ENCODE measurements around the gene RASGEF1C.

The RASGEF1C gene

DNA sequence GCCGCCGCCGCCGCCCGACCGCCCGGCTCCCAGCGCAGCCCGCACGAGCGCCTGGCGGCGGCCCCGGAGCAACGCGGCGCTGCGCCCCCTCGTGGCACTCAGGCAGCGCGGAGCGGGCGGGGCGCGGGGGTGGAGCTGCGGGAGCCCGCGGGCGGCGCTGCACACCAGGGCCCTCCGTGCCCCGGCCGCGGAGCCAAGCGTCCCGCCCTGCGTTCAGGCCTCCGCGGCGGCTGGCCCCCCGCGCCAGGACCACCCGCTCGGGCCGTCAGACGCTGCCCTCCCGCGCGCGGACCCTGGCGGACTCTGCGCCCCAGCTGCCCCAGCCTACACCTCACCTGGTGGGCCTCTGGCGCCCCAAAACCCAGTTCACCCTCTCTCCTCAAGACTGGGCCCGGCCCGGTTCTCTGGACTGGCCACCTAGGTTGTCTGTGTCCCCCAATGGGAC is at the start of gene RASGEF1C:
TSS of gene RASGEF1C (minus strand) at position 75 of the 445 bp plus-strand sequence. CDS start 71,159 bp downstream, outside the sequence.
- peak; percentile 79 for DNase-seq

DNA sequence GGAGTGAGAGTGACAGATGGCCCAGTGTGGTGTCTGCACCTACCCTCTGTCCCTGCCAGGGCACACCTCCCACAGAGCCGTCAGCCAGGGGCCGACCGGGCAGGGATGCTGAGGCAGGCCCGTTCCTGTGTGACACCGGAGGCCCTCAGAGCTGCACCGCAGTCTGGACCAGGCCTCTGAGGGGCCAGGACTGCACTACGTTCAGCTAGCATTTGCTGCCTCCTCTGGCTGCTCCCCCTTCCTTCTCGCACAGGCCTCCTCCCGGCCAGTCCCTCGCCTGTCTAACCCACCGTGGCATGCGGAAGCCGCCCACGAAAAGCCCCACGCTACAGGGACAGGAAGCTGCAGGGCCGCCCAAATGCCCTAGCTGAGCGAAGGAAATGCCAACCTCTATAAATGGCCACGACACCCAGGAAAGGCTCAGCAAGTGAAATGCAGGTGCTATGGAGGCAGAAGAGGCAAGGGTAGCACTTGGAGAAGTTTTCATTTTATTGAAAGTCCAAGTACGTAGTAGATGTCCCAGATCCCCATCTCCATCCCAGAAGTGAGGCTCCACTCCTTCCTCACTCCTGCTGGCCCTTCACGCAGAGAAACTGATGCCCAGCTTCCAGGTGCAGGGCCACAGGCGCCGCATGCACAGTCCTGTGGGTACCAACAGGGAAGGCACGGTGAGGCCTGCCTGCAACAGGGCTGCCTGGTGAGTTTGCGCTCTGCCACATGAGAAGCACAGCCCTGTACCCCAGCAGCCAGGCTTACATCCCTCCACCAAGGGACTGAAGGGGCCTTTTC is 44.2 kb upstream of the RASGEF1C start:
- no peak for DNase-seq

DNA sequence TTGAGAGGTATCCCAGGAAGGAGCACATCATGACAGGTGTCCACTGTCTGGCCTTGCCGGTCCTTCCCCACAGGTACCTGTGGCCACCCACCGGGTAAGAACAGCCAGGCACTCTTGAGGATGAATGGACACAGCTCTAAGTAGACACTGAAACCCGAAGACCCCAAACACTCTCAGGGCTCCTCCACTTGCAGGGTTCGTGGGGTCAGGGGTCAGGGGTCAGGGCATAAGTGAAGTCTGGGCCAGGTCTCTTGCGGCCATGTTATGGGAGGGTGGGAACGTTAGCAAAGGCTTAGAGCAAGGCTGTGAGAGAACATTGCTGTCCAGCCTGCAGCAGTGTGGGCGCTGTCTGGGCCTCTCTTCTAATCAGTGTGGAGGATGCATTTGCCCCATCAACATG is 42.9 kb upstream of the RASGEF1C start:
- DNase-seq, result no peak

DNA sequence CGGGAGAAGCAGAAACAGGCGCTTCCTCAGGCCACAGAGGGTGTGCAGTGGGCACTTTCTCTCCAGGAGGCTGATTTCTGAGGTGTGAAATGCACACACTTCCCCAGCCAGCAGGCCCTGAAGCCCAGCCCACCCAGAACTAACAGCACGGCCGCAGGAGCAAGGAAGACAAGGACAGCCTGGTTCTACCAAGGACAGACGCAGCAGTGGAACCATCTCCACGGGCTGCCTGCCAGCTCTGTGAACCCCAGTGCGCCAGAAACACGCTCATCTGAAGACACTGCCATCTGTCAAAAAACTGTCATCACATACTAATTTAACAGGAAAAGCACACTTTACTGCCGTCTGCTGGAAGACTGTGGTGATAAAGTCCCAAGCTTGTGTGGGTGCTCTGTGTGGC is 42.1 kb upstream of the RASGEF1C start:
- no peak for DNase-seq

DNA sequence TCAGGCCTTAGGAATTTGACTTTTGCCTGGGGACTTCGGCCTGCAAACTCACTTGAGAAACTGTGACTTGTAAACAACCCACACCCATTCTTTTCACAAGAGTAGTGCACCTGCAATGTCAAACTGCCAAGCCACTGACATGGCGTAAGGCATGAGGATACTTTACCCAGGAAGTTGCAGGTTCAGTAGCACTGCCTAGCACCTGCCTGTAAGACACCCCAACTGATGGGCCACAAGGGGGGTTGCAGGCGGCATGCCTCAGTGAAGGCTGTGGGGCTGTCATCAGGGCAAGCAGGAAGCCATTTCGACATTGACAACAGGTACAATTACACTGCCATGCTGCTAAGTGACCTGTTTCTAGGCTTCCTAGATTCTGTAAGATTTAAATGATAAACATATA is 41.3 kb upstream of the RASGEF1C start:
- no peak for DNase-seq

DNA sequence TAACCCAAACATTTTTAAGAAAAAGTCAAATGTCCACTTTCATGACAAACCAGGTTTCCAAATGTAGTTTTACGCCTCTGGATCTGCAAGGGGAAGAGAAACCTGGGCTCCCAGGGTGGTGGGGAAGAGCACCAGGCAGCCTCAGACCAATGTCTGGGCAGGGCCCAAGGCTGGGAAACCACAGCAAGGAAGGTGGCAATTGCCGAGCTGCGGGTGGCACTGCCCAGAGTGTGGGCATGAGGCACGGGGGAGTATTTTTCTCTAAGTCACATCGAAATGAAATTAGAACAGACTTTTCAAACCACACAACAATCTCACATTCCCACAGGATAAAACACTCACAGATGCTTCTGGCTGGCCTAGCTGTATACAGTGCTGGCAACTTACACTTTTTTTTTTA is 32.6 kb upstream of the RASGEF1C start:
- DNase-seq, result no peak

DNA sequence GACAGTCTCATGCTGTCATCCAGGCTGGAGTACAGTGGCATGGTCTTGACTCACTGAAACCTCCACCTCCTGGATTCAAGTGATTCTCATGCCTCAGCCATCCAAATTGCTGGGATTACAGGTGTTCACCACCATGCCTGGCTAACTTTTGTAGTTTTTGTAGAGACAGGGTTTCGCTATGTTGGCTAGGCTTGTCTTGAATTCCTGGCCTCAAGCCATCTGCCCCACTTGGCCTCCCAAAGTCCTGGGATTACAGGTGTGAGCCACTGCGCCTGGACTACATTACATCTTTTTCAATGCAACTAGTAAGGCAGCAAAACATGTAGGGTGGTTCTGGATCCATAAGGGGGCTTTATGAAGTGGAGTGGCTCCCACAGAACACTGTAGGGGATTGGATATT is 29.6 kb upstream of the RASGEF1C start:
- DNase-seq, result no peak

DNA sequence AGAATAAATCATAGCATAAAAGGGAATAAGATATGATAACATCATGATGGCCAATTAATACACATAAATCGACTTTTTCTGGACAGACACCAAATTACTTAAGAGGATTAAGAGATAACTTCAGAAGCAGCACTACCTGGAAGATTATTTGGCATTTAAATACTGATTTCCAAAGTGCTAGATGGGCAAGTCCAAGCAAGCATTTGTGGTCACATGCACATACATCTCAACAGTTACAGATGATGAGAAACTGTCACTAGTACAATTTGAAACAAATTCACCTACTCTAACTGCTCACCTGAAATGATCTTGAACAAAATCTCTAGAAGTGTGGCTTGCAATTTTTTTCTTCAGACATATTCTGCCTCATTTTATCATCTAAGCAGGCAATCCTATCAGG is 26.8 kb upstream of the RASGEF1C start:
- DNase-seq, result no peak

DNA sequence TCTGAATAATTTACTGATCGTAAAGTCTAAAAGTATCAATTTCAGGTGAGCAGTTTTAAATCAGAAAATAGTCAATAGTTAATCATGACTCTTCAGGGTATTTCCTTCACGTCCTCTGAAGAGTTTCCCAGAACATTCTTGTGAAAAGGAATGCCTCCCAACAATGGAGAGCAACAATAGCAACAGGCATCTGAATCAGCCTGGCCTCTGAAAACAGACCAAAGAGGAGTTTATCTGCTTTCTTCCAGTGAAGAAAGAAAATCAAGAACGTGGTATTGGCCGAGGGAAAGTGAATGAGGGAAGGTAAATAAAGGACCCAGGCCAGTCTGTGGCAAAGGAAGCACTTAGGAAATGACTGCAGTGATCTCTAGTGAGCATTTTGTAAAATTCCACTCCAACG is 26.1 kb upstream of the RASGEF1C start:
- DNase-seq, result no peak

DNA sequence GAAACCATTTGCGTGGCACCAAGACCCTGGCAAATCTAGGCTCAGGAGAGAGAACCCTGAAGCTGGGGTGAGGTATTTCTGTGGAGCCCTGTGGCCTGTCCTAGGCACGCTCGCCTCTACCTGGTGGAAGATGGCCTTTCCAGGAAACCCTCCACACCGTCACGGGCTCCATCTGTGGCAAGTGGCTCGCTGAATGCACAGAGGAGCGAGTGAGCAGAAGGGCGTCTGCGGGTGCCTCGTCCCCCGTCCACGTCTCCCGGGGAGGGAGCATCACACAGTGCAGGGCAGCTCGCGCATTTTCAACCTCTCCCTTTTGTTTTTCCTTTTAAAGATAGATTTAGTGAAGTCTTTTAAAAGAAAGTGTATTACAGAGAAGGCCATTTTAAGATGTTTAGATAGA is 25.3 kb upstream of the RASGEF1C start:
- no peak for DNase-seq

DNA sequence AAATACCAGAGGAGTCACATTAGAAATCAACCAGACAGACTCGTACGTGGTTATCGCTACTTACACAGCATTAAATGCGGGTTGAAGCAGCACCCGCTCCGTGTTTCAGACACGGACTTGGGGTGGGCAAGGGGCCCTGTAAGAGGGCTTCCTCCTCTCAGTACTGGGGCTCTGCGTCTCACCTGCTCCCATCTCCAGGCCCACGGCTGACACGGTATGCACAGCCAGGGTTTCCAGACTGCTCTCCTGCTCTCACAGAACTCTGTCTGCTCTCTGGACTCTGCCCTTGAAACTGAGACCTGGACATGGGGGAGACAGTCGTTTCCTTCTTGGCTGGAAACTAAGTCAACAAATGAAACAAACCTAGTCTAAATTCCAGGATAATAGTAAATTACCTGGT is 24.7 kb upstream of the RASGEF1C start:
- DNase-seq, result no peak

DNA sequence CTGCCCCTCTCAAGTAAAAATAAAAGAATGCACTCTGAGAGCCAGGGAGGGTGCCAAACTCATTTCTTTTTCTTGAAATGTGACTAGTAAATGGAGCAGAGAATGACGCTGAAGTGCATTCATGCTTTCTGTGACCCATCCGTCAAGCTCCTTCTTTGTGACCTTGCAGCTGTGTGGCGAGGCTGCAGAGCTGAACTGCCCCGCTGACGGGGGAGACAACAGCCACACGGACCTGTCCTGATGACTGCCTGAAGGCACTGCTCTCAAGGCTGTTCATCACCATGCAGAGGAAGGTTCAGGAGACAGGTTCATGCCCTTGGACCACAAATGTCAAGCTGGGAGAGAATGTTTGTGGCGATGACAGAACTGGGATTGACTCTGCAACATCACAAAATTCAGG is 21.0 kb upstream of the RASGEF1C start:
- no peak for DNase-seq

DNA sequence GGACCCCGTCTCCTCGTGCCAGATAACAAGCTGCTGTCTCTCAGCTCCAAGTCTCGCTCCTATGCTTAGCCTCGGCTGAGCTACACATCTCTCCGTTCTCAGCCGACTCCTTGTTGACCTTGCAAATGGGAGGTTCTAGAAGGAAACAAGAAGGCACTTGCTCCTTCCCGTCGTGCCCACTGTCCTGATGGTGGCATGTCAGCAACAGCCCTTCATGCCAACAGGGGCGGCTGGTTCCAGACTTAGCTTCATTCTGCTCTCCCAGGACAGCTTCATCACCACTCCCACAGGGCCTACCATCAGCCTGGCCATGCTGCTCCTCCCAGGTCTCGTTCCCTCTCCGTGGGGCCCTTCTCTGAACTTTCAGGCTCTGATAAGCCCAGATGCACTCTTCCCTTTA is 13.0 kb upstream of the RASGEF1C start:
- DNase-seq, result no peak

DNA sequence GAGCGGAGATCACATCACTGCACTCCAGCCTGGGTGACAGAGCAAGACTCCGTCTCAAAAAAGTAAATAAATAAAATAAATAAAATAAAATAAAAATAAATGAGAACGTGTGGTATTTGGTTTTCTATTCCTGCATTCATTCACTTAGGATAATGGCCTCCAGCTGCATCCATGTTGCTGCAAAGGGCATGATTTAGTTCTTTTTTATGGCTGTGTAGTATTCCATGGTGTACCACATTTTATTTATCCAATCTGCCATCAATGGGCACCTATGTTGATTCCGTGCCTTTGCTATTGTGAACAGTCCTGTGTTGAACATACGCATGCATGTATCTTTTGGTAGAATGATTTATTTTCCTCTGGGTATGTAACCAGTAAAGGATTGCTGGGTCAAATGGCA is 8.8 kb upstream of the RASGEF1C start:
- no peak for DNase-seq

DNA sequence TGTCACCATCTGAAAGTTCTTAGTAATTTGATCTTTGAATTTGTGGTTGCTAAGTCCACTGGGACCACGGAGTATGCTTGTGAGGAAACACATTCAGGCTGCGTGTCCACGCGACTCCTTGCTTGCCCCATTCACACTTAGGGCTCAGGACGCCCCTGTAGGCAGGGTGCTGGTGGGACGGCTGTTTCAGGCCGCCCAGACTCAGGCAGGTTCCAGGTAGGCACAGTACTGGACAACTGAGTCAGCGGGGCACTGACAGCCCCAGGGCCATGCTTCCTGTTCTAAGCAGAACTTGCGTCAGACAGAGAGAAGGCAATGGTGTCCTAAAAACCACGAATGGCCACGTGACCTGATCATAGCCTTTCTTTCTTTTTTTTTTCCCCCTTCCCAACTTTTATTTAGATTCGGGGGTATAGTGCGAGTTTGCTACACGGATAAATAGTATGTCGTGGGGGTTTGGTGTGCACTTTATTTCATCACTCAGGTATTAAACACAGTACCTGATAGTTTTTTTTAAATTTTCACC is 7.7 kb upstream of the RASGEF1C start:
- DNase-seq, result no peak

DNA sequence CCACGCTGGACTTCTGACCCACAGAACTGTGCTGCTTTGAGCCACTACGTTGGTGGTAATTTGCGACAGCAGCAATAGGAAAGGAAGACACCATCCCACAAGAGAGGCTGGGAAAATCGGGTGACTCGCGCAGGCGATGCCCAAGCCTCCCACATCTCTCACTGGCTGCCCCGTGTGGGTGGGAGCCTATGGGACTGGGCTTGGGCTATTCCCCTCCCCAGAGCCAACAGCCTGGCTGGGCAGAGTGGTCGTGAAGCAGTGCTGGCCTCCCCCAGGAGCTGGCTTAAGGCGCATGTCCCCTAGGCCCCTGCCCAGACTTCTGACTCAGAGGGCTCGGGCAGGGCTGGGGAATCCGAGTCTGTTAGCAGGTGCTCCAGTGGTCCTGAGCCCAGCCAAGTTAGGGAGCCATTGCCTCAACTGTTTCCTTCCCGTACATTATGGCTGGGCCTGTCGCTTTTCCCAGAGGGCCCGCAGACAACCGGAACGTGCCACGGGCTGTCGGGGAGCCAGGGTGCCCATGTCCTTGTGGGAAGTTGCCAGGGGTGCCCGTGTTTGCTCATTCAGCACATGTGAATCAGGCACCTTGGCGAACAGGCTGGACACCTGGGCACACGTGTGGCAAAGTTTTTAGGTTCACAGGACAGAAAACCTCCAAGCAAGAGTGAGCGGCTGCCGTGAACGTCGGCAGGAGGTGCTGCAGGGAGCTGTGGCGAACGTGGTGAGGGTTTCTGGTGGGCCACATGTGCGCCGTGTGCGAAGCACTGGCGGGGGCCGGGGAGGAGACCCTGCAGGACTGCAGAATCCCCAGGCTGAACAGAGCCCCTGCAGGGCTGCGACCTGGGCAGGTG is 7.0 kb upstream of the RASGEF1C start:
- no peak for DNase-seq

DNA sequence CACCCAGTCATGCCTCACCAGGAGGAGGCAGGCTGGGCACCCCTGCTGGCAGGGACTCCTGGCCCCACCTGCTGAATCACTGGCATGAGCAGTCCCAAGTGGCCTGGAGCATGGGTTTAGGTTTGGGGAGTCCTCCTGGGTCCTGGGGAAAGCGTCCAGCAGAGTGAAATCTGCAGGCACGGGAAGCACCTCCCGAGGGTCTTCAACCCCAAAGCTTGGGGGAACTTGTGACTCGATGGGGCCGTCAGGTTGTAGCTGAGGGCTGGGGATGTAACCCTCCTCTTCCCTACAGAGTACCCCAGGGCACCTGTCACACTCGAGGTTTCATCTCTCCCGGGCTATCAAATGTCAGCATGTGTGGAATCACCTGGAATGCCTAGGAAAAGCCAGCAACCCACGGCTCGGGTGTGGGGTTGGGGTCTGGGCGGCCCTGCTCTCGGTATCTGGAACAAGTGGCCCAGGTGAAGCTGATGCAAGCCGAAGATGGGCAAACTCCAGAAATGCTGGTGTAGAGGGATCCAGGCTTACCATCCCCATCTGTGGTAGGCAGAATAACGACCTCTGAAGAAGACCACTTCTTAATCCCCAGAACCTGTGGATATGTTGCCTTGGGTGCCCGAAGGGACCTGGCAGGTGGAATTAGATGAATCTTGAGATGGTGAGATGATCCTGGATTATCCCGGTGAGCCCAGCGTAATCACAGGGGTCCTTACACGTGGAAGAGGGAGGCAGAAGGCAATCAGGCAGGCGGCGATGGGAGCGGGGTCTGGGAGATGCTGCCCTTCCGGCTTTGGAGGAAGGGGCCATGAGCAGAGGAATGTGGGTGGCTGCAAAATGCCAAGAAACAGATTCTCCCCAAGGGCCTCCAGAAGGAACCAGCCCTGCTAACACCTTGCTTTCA is 6.1 kb upstream of the RASGEF1C start:
- DNase-seq, result no peak

DNA sequence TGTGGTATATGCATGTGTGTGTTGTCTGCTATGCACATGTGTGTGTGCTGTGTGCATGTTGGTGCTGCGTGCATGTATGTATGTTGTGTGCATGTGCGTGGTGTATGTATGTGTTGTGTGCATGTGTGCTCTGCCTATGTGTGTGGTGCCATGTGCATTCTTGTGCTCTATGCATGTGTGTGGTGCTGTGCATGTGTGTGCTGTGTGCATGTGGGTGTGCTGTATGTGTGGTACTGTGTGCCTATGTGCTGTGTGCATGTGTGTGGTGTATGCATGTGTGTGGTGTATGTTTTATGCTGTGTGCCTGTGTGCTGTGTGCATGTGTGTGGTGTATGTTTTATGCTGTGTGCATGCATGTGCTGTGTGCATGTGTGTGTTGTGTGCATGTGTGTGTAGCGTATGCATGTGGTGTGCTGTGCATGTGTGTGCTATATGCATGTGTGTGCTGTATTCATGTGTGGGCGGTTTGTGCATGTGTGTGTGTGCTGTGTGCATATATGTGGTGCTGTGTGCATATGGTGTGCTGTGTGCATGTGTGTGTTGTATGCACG is 4.7 kb upstream of the RASGEF1C start:
- no peak for DNase-seq

DNA sequence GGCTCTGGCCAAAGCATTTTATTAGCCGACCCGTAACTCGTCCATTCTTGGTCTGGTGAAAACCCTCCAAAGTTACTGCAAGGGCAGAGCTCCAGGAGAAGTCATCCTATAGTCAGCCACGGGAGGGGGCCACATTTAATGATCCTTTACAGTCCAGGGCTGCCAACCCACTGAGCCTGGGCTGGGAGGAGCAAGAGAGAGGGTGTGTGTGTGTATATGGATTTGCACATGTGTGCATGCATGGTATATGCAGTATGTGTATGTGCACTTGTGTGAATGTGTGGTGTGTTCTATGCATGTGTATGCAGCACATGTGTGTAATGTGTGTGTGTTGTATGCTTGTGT is 4.2 kb upstream of the RASGEF1C start:
- no peak for DNase-seq

DNA sequence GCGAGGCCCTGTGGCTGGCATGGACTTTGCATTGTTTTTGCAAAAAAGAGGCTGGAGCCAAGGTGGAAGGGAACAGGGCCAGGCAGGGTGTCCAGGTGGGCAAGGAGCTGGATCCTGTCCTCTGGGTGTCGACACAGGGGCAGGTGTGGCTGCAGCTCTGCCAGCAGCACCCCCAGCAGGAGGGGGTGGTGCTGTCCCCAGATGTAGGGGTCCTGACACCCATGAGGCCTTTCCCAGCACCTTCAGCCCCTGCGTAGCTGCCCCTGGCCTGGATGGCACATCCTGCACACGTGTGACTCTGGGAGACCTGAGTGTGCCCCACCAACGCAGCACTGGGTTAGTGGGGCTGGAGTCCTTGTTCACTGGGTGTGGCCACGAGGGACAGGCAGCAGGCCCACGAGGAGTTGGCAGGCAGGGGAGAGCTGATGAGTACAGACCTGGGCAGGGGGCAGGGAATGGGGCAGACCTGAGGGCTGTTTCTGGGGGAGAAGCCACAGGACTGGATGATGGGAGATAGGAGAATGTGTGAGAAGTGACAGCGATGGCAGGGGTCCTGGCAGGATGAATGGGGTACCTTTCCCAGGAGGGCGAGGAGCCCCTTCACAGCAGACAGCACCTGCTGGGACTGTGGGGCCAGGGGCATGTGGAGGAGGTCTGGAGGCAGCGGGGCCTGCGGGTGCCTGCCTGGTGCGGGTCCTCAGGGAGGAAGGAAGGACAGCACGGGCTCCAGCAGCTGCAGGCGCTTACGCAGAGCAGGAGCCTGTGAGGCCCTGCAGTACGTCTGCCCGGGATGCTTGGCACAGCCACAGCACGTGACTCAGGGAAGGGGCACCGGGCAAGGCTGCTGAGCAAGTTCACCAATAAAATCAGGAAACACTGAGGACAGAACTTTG is 3.6 kb upstream of the RASGEF1C start:
- DNase-seq, result no peak

DNA sequence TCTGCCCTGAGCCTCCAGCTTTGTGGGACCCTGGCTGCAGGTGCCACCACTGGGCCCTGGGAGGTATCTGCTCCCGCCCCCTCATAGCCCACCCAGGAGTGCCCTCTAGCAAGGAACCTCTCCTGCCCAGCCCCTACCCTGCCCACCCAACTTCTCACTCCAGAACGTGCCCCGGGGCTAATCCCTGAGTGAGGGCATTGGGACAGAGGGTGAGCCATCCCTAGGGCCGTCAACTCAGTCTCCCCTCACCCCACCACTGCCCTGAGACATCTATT is 2.7 kb upstream of the RASGEF1C start:
- no peak for DNase-seq

All from NCI-H345 (cell line).